Esophagus (tissue), 2 donors: Measurements from ENCODE around the gene LACRT. TPM values are rescaled to one million over a fixed set of nuclear protein-coding genes. Genes with fewer than 3 reads are reported as not detected.

ENCODE experiments used
- H3K27ac ChIP-seq, 2 donors: one replicate each; pipeline ENCODE4 v1.5.1; 2013; ENCODE audit warnings: low read depth in 2 of 2, mild to moderate bottlenecking in 2 of 2, inconsistent platforms in 1 of 2, low read length in 1 of 2, moderate library complexity in 1 of 2
- H3K27me3 ChIP-seq, 2 donors: one replicate each; pipeline ENCODE4 v1.6.1; 2013; ENCODE audit warnings: low read length in 2 of 2, control low read depth in 1 of 2, mild to moderate bottlenecking in 1 of 2; ENCODE audit not compliant: insufficient read depth in 2 of 2, control insufficient read depth in 1 of 2
- H3K36me3 ChIP-seq, 2 donors: one replicate each; pipeline ENCODE4 v1.6.1; 2013; ENCODE audit warnings: low read length in 1 of 2; ENCODE audit not compliant: control insufficient read depth in 2 of 2, insufficient read depth in 2 of 2
- H3K4me1 ChIP-seq, 2 donors: one replicate each; pipeline ENCODE4 v1.6.1; 2013; ENCODE audit warnings: low read length in 1 of 2; ENCODE audit not compliant: control insufficient read depth in 2 of 2, insufficient read depth in 2 of 2
- H3K4me3 ChIP-seq, 2 donors: one replicate each; pipeline ENCODE4 v1.5.1; 2013; ENCODE audit warnings: low read length in 2 of 2, mild to moderate bottlenecking in 2 of 2, low read depth in 1 of 2, moderate library complexity in 1 of 2
- H3K9me3 ChIP-seq, 2 donors: one replicate each; pipeline ENCODE4 v1.6.1; 2013; ENCODE audit warnings: mild to moderate bottlenecking in 2 of 2, low read depth in 1 of 2, low read length in 1 of 2, moderate library complexity in 1 of 2; ENCODE audit not compliant: control insufficient read depth in 2 of 2, insufficient read depth in 1 of 2
- WGBS, 2 donors: extraction: QIAGEN DNeasy Blood & Tissue Kit; methylation state at CpG; one replicate each; pipeline ENCODE4 v1.1.7; 2013; 5-methylcytosine and 5-hydroxymethylcytosine counted together
- polyA plus RNA-seq, 2 donors: library from polyadenylated mRNA; stranded (reverse); fragments of 200-250 nt; gene quantifications; one replicate each; pipeline ENCODE4 v1.2.3, GENCODE V29; 2013
- donor health status: healthy with polysubstance abuse.
- donor health status: Bipolar disorder and iron deficiency.

Gene LACRT
- polyA plus RNA-seq, 2 donors, result not detected

DNA sequence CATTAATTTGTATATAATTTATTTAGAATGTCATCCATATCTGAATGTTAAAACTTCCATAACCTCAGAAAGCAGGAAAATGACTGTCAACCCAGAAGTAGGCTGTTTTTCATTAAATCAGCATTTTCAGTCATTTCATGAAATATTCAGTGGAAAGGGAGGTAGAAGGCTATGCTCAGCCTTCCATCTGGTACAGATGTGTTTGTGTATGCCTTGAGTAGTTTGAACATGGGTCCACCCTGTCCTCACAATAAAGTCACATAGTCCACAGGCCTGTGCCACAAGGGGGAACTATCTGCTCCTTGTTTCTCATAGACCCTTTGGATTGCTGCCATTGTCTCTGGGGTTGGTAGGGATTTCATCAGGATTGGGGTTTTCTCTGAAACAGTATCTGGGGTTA lies 9.1 kb downstream of the LACRT start:
- peaks cover 0 to 3% of the 10 kb centered on the region in 2 donors for H3K9me3 ChIP-seq
- H3K36me3 ChIP-seq, result no peaks in the 10 kb centered on the region
- H3K27me3 ChIP-seq, result no peaks in the 10 kb centered on the region

DNA sequence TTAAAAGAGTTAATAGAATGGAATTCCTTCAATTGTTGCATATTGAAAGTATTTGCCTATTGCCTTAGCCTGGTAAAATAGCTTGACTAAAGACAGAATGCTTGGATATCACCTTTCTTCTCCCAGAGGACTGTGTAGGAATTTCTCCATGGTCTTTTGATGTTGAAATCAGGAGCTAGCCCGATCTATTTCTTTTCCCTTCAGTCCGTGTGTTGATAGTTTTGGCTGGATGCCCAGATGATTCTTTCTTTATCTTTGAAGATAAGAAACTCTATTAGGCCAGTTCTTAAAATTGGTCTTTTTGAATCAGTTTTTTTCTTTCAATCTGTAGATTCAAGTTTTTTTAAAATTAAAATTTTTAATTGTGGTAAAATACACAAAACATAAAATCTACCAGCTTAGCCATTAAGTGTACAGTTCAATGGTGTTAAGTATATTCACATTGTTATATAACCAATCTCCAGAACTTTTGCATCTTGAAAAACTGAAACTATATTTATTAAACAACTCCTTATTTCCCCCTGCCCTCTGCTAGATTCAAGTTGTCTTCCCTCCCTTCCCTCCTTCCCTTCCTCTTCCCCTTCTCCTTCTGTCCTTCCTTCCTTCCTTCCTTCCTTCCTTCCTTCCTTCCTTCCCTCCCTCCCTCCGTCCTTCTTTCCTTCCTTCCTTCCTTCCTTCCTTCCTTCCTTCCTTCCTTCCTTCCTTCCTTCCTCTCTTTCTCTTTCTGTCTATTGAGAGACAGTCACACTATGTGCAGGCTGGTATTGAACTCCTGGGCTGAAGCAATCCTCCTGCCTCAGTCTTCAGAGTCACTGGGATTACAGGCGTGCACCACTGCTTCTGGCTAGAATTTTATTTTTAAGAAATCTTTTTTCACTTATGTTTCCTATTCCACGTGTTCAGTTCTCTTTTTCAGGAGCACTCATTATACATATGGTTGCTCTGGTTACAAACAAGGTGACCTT lies 10.1 kb downstream of the LACRT start:
- WGBS, 2 donors, result 39 to 42% methylated on average over 5 of the region's 5 CpGs

More for the DNA sequence above, 9.1 kb downstream of the LACRT start:
- Histone ChIP-seq H3K4me3 (no peak overlapping the region), H3K4me1 (no peaks in the 10 kb centered on the region), H3K27ac (no peak overlapping the region)

DNA sequence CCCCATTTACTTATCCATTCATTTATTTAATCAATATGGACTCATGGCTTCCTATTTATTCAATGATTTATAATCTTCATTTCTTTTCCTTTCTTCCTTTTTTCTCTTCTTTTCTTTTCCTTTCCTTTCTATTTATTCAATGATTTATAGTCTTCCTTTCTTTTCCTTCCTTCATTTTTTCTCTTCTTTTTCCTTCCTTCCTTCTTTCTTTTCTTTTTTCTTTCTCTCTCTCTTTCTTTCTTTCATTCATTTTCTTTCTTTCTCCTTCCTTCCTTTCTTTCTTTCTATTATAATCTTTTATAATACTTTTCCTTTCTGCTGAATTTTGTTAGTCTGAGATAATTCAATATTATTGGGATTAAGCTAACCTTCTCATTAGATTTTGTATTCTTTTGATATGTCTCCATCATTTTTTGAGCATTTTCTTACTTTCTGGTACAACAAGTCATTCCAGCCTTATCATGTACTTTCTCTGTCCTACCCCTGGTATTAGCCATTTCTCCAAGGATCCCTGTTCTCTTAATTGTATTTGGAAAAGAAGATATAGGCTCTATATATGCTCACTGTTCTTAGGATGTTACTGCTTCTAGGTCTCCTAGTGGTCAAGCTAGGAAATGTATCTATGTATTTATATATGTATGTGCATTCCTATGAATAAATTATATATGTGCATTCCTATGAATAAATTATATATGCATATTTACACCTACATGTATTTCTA lies 12.1 kb downstream of the LACRT start:
- no peak overlapping the region for H3K4me3 ChIP-seq
- H3K4me1 ChIP-seq, result no peaks in the 10 kb centered on the region
- no peak overlapping the region for H3K27ac ChIP-seq
- peaks cover 0 to 3% of the 10 kb centered on the region in 2 donors for H3K9me3 ChIP-seq
- no peaks in the 10 kb centered on the region for H3K27me3 ChIP-seq
- H3K36me3 ChIP-seq, result no peaks in the 10 kb centered on the region

More for the DNA sequence above, 10.1 kb downstream of the LACRT start:
- Histone ChIP-seq H3K27ac (no peak overlapping the region), H3K4me1 (no peaks in the 10 kb centered on the region), H3K27me3 (no peaks in the 10 kb centered on the region), H3K36me3 (no peaks in the 10 kb centered on the region), H3K4me3 (no peak overlapping the region), H3K9me3 (peaks cover 0 to 3% of the 10 kb centered on the region in 2 donors)

DNA sequence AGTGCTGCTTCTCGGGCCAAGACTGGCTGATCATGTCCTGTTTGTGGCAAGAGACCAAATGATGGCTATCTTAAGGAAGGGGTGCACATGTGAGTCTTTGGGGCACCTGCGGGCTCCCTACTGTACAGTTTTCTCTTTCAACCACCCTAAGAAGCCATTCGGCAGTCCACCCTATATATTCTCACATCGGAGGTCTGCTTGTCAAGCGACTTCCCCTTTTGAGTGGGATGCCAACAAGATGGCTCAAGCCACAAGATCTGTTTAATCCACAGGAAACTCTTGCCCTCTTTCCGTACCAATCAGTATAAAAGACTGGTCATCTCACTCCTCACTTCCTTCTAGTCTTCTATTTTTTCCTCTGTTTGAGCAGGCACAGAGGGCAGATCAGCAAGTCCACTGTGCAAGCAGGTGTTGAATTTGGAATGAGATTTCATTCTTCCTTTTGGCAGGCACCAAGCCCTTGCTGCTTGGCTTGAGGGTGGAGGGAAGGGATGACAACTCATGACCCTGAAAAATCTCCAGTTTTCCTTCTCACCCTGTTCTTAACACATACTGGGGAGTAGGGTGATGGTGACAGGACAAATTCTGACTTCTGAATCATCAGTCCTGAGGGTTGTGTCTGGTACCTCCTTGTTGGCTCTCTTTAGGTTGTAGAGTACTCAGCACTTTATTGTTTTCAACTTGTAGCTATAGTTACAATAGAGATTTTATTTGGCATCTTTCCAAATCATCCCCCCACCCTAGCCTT lies 17.6 kb downstream of the LACRT start:
- WGBS, 2 donors, result 60 to 66% methylated on average over 6 of the region's 6 CpGs
- no peaks in the 10 kb centered on the region for H3K27me3 ChIP-seq
- no peaks in the 10 kb centered on the region for H3K4me1 ChIP-seq
- no peaks in the 10 kb centered on the region for H3K36me3 ChIP-seq
- H3K4me3 ChIP-seq, result no peak overlapping the region
- no peaks in the 10 kb centered on the region for H3K9me3 ChIP-seq
- H3K27ac ChIP-seq, result no peak overlapping the region

DNA sequence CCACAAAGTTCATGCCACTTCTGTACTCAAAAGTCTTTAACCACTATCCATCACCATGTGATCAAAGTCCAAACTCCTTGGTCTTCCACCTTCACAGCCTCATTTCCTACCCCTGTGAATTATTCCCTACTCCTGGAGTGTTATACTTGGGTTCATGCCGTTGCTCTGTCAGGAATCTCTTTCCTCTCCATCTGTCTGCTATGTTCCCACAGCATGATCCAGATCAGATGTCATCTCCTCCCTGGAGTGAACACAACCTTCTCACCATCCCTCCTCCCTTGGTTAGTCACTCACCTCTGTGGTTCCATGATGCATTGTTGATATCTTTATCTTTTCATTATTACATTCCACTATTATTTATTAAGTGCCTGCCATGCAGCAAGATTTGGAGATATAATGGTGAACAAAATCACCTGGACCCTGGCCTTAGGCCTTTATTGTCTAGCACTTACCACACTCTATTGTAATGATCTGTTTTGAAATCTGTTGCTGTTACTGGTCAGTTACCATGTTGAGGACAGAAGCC lies 22.4 kb downstream of the LACRT start:
- WGBS, 2 donors, result 60 to 76% methylated on average over 1 of the region's 1 CpG
- H3K27me3 ChIP-seq, result no peaks in the 10 kb centered on the region
- no peaks in the 10 kb centered on the region for H3K9me3 ChIP-seq
- no peaks in the 10 kb centered on the region for H3K4me1 ChIP-seq
- no peak overlapping the region for H3K27ac ChIP-seq
- no peak overlapping the region for H3K4me3 ChIP-seq
- no peaks in the 10 kb centered on the region for H3K36me3 ChIP-seq

DNA sequence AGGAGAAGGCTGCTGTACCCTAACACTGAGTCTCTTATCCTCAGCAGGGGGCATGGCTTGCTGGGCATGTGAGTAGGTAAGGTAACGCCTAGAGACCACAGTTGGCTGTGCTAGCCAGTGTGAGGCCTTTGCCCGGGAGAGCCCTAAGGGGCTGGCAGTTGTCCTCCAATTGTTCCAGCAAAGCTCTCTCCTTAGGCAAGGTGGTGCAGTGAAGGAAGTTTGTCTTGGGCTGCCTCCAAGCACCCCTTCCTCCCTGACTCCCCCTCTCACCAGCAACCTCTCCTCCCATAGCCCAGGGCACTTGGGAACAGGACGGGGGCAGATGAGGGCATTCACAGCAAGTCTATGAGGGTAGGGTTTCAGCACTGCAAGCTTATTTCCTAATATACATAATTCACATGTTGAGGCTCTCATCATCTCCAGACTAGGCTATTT lies 23.0 kb downstream of the LACRT start:
- 40 to 68% methylated on average over 3 of the region's 3 CpGs for WGBS, 2 donors
- no peak overlapping the region for H3K4me3 ChIP-seq
- H3K36me3 ChIP-seq, result no peaks in the 10 kb centered on the region
- H3K27ac ChIP-seq, result no peak overlapping the region
- no peaks in the 10 kb centered on the region for H3K27me3 ChIP-seq
- H3K9me3 ChIP-seq, result no peaks in the 10 kb centered on the region
- no peaks in the 10 kb centered on the region for H3K4me1 ChIP-seq

DNA sequence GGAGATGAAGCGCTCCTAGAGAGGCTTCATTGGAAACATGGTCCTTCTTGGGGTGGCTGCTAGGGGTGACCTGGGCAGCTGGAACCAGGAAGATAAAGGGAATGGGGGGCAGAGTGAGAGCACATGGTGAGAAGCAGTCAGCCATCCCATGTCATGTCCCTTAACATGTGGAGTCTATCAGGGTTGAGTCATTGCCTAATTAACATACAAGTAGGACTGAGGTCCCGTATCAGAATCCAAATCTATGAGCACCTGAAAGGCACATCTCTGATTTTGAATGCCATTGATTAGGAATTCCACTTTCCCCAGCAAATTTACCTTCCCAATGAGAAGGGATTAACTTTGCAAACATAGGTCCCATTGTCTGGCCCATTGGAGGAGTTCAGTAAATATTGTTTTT lies 25.9 kb downstream of the LACRT start:
- WGBS, 2 donors, result 77 to 80% methylated on average over 2 of the region's 2 CpGs
- Histone ChIP-seq H3K9me3 (no peaks in the 10 kb centered on the region), H3K4me1 (no peaks in the 10 kb centered on the region), H3K4me3 (no peak overlapping the region), H3K27me3 (no peaks in the 10 kb centered on the region), H3K27ac (no peak overlapping the region), H3K36me3 (no peaks in the 10 kb centered on the region)

DNA sequence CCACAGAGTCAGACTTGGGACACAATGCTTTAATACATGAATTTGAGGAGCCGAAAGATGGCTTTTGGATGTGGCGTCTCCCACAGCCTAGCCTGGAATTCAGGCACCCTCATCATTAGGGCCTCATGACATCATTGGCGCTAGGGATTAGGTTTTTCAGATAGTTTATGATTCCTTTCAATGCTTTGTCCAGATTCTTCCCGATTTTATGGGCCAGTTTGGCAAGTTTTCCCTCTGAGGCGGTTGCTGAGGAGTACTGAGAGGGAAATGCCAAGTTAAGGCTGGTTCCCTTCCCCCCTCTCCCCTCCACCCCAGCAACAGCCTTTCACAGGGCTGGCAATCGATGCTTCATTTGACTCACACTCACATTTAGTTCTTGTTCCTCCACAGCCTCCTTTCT lies 26.5 kb downstream of the LACRT start:
- H3K27me3 ChIP-seq, result no peaks in the 10 kb centered on the region
- H3K4me1 ChIP-seq, result no peaks in the 10 kb centered on the region
- H3K4me3 ChIP-seq, result no peak overlapping the region
- no peaks in the 10 kb centered on the region for H3K9me3 ChIP-seq
- WGBS, 2 donors, result 56% methylated on average over 6 of the region's 6 CpGs
- H3K36me3 ChIP-seq, result no peaks in the 10 kb centered on the region
- no peak overlapping the region for H3K27ac ChIP-seq

DNA sequence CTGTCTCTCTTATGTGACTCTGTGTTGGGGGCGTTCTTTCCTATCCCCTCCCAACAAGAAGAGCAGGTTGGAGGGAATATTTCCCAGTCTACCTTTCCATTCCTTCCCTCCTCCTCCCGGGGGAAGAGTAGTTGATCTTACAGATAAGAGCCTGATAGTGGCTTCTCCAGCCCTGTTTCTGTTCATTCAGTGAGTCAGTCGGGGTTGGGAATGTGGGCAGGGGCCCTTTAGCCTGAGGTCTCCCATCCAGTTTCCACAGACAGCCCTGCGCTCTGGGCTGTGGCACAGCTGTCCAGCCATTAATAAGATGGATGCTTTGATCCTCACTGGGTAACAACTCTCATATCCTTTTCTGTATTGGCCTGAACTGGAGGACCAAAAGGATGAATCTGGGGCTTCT lies 28.1 kb downstream of the LACRT start:
- Histone ChIP-seq H3K9me3 (no peaks in the 10 kb centered on the region), H3K4me1 (no peaks in the 10 kb centered on the region)
- 49 to 53% methylated on average over 4 of the region's 4 CpGs for WGBS, 2 donors

More for the DNA sequence above, 28.1 kb downstream of the LACRT start:
- Histone ChIP-seq H3K27ac (no peak overlapping the region), H3K4me3 (no peak overlapping the region), H3K27me3 (no peaks in the 10 kb centered on the region), H3K36me3 (no peaks in the 10 kb centered on the region)
